GM20431 (cell line): ENCODE measurements around the gene RPS4Y2.

Experiments
- in situ Hi-C: fragments of 300-500 bp; cut with MseI, MboI; formaldehyde crosslinking; loops from one replicate; pipeline ENCODE4 v1.15.0; 2020; ENCODE audit warnings: low sequenced_read_pairs; ENCODE audit not compliant: unreplicated experiment

RPS4Y2 gene

GRCh38 chrY:20755808-20756207 is at the start of gene RPS4Y2:
Gene RPS4Y2 (plus strand): TSS chrY:20756108. CDS start chrY:20756164, 56 bp downstream.
- in situ Hi-C loops: no loop called here

- in situ Hi-C loops: no loop called here
Measured at GRCh38 chrY:20714391-20714790, 41.5 kb upstream of the RPS4Y2 start.

GRCh38 chrY:20726184-20726907 is 29.6 kb upstream of the RPS4Y2 start:
- in situ Hi-C loops: loop anchor here (25.0 kb wide), 1 partner anchor 164 kb away; no protein-coding TSS in a partner anchor

GRCh38 chrY:20735200-20735599 is 20.7 kb upstream of the RPS4Y2 start:
- in situ Hi-C loops: loop anchor here (25.0 kb wide), 1 partner anchor 173 kb away; no protein-coding TSS in a partner anchor

GRCh38 chrY:20739806-20740205 is 16.1 kb upstream of the RPS4Y2 start:
- in situ Hi-C loops: loop anchor here (25.0 kb wide), 1 partner anchor 178 kb away; no protein-coding TSS in a partner anchor

GRCh38 chrY:20740609-20741008 is 15.3 kb upstream of the RPS4Y2 start:
- in situ Hi-C loops: loop anchor here (25.0 kb wide), 1 partner anchor 178 kb away; no protein-coding TSS in a partner anchor

GRCh38 chrY:20745060-20745459 is 10.8 kb upstream of the RPS4Y2 start:
- in situ Hi-C loops: loop anchor here (25.0 kb wide), 1 partner anchor 183 kb away; no protein-coding TSS in a partner anchor

GRCh38 chrY:20746919-20747318 is 9.0 kb upstream of the RPS4Y2 start:
- in situ Hi-C loops: loop anchor here (25.0 kb wide), 1 partner anchor 185 kb away; no protein-coding TSS in a partner anchor

- in situ Hi-C loops: no loop called here
Measured at GRCh38 chrY:20763869-20764268, 8.0 kb downstream of the RPS4Y2 start.

- in situ Hi-C loops: no loop called here
Measured at GRCh38 chrY:20765117-20765516, 9.2 kb downstream of the RPS4Y2 start.

- in situ Hi-C loops: no loop called here
Measured at GRCh38 chrY:20770755-20771154, 14.8 kb downstream of the RPS4Y2 start.

- in situ Hi-C loops: no loop called here
Measured at GRCh38 chrY:20776104-20776503, 20.2 kb downstream of the RPS4Y2 start.

GRCh38 chrY:20780104-20780654 is 24.3 kb downstream of the RPS4Y2 start:
- in situ Hi-C loops: no loop called here

- in situ Hi-C loops: no loop called here
Measured at GRCh38 chrY:20780776-20781175, 24.9 kb downstream of the RPS4Y2 start.

- in situ Hi-C loops: no loop called here
Measured at GRCh38 chrY:20781408-20781807, 25.5 kb downstream of the RPS4Y2 start.

GRCh38 chrY:20784965-20785364 is 29.1 kb downstream of the RPS4Y2 start:
- in situ Hi-C loops: no loop called here

- in situ Hi-C loops: no loop called here
Measured at GRCh38 chrY:20787076-20787475, 31.2 kb downstream of the RPS4Y2 start.

GRCh38 chrY:20798351-20799049 is 42.6 kb downstream of the RPS4Y2 start:
- in situ Hi-C loops: no loop called here

GRCh38 chrY:20802659-20803058 is 46.8 kb downstream of the RPS4Y2 start:
- in situ Hi-C loops: no loop called here

GRCh38 chrY:20806243-20806642 is 50.3 kb downstream of the RPS4Y2 start:
- in situ Hi-C loops: no loop called here

- in situ Hi-C loops: no loop called here
Measured at GRCh38 chrY:20813459-20813858, 57.6 kb downstream of the RPS4Y2 start.
